HEK293 (cell line): ENCODE data around the gene LRRC26.
A peak's percentile ranks its signal among the peaks of the same experiment; 100 is the strongest.

ENCODE experiments used
- ATF2 ChIP-seq: fragments of 450-650 bp; formaldehyde crosslinking; IDR thresholded peaks from 2 replicates; pipeline ENCODE4 v1.5.1; 2016; ENCODE audit warnings: missing biosample characterization, missing genetic modification characterization, low read depth
- GLI2 ChIP-seq: fragments of 450-650 bp; formaldehyde crosslinking; IDR thresholded peaks from 2 replicates; pipeline ENCODE4; 2017; ENCODE audit warnings: missing biosample characterization, missing genetic modification characterization, low read depth, borderline replicate concordance
- GLI4 ChIP-seq: fragments of 450-650 bp; formaldehyde crosslinking; IDR thresholded peaks from 2 replicates; pipeline ENCODE4 v1.5.1; 2016; ENCODE audit warnings: missing biosample characterization, missing genetic modification characterization
- KLF1 ChIP-seq: fragments of 450-650 bp; formaldehyde crosslinking; IDR thresholded peaks from 2 replicates; pipeline ENCODE4 v1.5.1; 2016; ENCODE audit warnings: missing biosample characterization, missing genetic modification characterization
- KLF17 ChIP-seq: fragments of 450-650 bp; formaldehyde crosslinking; IDR thresholded peaks from 2 replicates; pipeline ENCODE4 v1.5.1; 2016; ENCODE audit warnings: missing biosample characterization, missing genetic modification characterization
- MYNN ChIP-seq: fragments of 450-650 bp; formaldehyde crosslinking; IDR thresholded peaks from 2 replicates; pipeline ENCODE4 v1.5.1; 2016; ENCODE audit warnings: missing biosample characterization, missing genetic modification characterization, borderline replicate concordance
- MZF1 ChIP-seq: fragments of 450-650 bp; formaldehyde crosslinking; IDR thresholded peaks from 2 replicates; pipeline ENCODE4 v1.5.1; 2017; ENCODE audit warnings: missing biosample characterization, missing genetic modification characterization, borderline replicate concordance
- OSR2 ChIP-seq: fragments of 450-650 bp; formaldehyde crosslinking; IDR thresholded peaks from 2 replicates; pipeline ENCODE4 v1.5.1; 2016; ENCODE audit warnings: missing biosample characterization, missing genetic modification characterization
- PBX3 ChIP-seq: sonication (generic); formaldehyde crosslinking; IDR thresholded peaks from 2 replicates; pipeline ENCODE4 v1.8.1; 2022; ENCODE audit warnings: mild to moderate bottlenecking, moderate library complexity, missing genetic modification reagents
- PRDM1 ChIP-seq: fragments of 450-650 bp; formaldehyde crosslinking; IDR thresholded peaks from 2 replicates; pipeline ENCODE4; 2016; ENCODE audit warnings: missing biosample characterization, missing genetic modification characterization
- SETDB1 ChIP-seq: IDR thresholded peaks from one replicate; pipeline ENCODE4 v1.6.1; 2017; ENCODE audit warnings: mild to moderate bottlenecking, low read length, moderate library complexity, mixed read lengths; ENCODE audit not compliant: insufficient read length
- SP3 ChIP-seq: fragments of 450-650 bp; formaldehyde crosslinking; IDR thresholded peaks from 2 replicates; pipeline ENCODE4 v1.5.1; 2016; ENCODE audit warnings: missing biosample characterization, missing genetic modification characterization
- TSHZ1 ChIP-seq: fragments of 450-650 bp; formaldehyde crosslinking; IDR thresholded peaks from 2 replicates; pipeline ENCODE4 v1.5.1; 2016; ENCODE audit warnings: missing biosample characterization, missing genetic modification characterization, borderline replicate concordance
- YY1 ChIP-seq: fragments of 450-650 bp; formaldehyde crosslinking; IDR thresholded peaks from 2 replicates; pipeline ENCODE4 v1.5.1; 2018; ENCODE audit warnings: missing biosample characterization, missing genetic modification characterization
- ZBTB48 ChIP-seq: fragments of 450-650 bp; formaldehyde crosslinking; IDR thresholded peaks from 2 replicates; pipeline ENCODE4 v1.5.1; 2016; ENCODE audit warnings: missing biosample characterization, missing genetic modification characterization
- ZNF140 ChIP-seq: fragments of 450-650 bp; formaldehyde crosslinking; IDR thresholded peaks from 2 replicates; pipeline ENCODE4 v1.5.1; 2016; ENCODE audit warnings: missing biosample characterization, missing genetic modification characterization
- ZNF16 ChIP-seq: fragments of 450-650 bp; formaldehyde crosslinking; IDR thresholded peaks from 2 replicates; pipeline ENCODE4 v1.5.1; 2016; ENCODE audit warnings: low read depth, missing biosample characterization, missing genetic modification characterization
- ZNF169 ChIP-seq: fragments of 450-650 bp; formaldehyde crosslinking; IDR thresholded peaks from 2 replicates; pipeline ENCODE4 v1.5.1; 2016; ENCODE audit warnings: missing biosample characterization, missing genetic modification characterization
- ZNF174 ChIP-seq: fragments of 450-650 bp; formaldehyde crosslinking; IDR thresholded peaks from 2 replicates; pipeline ENCODE4 v1.5.0; 2017; ENCODE audit warnings: missing biosample characterization, mild to moderate bottlenecking, missing genetic modification characterization
- ZNF184 ChIP-seq: fragments of 450-650 bp; IDR thresholded peaks from 2 replicates; pipeline ENCODE4 v1.5.1; 2018; ENCODE audit warnings: missing biosample characterization, mild to moderate bottlenecking, missing genetic modification characterization
- ZNF202 ChIP-seq: fragments of 450-650 bp; formaldehyde crosslinking; IDR thresholded peaks from 2 replicates; pipeline ENCODE4 v1.5.1; 2016; ENCODE audit warnings: missing biosample characterization, missing genetic modification characterization, borderline replicate concordance
- ZNF280C ChIP-seq: fragments of 450-650 bp; formaldehyde crosslinking; IDR thresholded peaks from 2 replicates; pipeline ENCODE4 v1.5.1; 2016; ENCODE audit warnings: missing biosample characterization, missing genetic modification characterization
- ZNF366 ChIP-seq: fragments of 450-650 bp; formaldehyde crosslinking; conservative IDR thresholded peaks from 2 replicates; pipeline ENCODE4 v1.5.1; 2016; ENCODE audit warnings: missing biosample characterization, missing genetic modification characterization
- ZNF398 ChIP-seq: fragments of 450-650 bp; formaldehyde crosslinking; IDR thresholded peaks from 2 replicates; pipeline ENCODE4 v1.5.1; 2017; ENCODE audit warnings: missing biosample characterization, missing genetic modification characterization
- ZNF670 ChIP-seq: fragments of 450-650 bp; formaldehyde crosslinking; IDR thresholded peaks from 2 replicates; pipeline ENCODE4 v1.5.1; 2016; ENCODE audit warnings: missing biosample characterization, missing genetic modification characterization, low read depth
- ZNF747 ChIP-seq: fragments of 450-650 bp; formaldehyde crosslinking; IDR thresholded peaks from 2 replicates; pipeline ENCODE4 v1.5.1; 2016; ENCODE audit warnings: missing biosample characterization, missing genetic modification characterization
- ZNF76 ChIP-seq: fragments of 450-650 bp; formaldehyde crosslinking; IDR thresholded peaks from 2 replicates; pipeline ENCODE4; 2016; ENCODE audit warnings: low read depth, missing biosample characterization, missing genetic modification characterization, borderline replicate concordance
- ZNF837 ChIP-seq: fragments of 450-650 bp; formaldehyde crosslinking; IDR thresholded peaks from 2 replicates; pipeline ENCODE4 v1.5.1; 2016; ENCODE audit warnings: missing biosample characterization, missing genetic modification characterization
- ZNF843 ChIP-seq: fragments of 450-650 bp; formaldehyde crosslinking; IDR thresholded peaks from 2 replicates; pipeline ENCODE4 v1.5.1; 2016; ENCODE audit warnings: missing biosample characterization, missing genetic modification characterization

The LRRC26 gene

GRCh38 chr9:137129456-137130175, 40.2 kb downstream of the LRRC26 start (continued):
- TF ChIP-seq KLF1: peak; percentile 95
- TF ChIP-seq ZNF140: no peak
- peak; percentile 45 for TF ChIP-seq SP3 (tag by site-specific recombination)
- TF ChIP-seq ZNF670 (tag by site-specific recombination): no peak
- TF ChIP-seq ZNF843 (tag by site-specific recombination): 0 out of 2 replicates have a peak, but pooled peaks have one; percentile 27
- peak; percentile 81; the same call in 1 of the 2 replicates for TF ChIP-seq PBX3 (CRISPR knock-in tag)
- TF ChIP-seq YY1: peak; percentile 75
- no peak for TF ChIP-seq OSR2 (tag by site-specific recombination)
- TF ChIP-seq KLF17 (tag by site-specific recombination): no peak
- TF ChIP-seq ZNF16 (tag by site-specific recombination): no peak
- TF ChIP-seq ZNF76 (tag by site-specific recombination): no peak; the same call in 1 of the 2 replicates
- no peak; the same call in 1 of the 2 replicates for TF ChIP-seq GLI2
- no peak for TF ChIP-seq ZNF202 (tag by site-specific recombination)
- TF ChIP-seq GLI4: no peak
- TF ChIP-seq SETDB1: no peak
- no peak for TF ChIP-seq ZNF184 (tag by site-specific recombination)
- TF ChIP-seq ZNF398 (tag by site-specific recombination): no peak
- no peak for TF ChIP-seq ATF2 (tag by site-specific recombination)
- TF ChIP-seq MYNN (tag by site-specific recombination): no peak
- TF ChIP-seq ZBTB48 (tag by site-specific recombination): no peak
- no peak for TF ChIP-seq ZNF747 (tag by site-specific recombination)
- TF ChIP-seq TSHZ1: no peak
- no peak for TF ChIP-seq ZNF366 (tag by site-specific recombination)
- no peak for TF ChIP-seq ZNF280C (tag by site-specific recombination)
- no peak for TF ChIP-seq ZNF169
- TF ChIP-seq ZNF837 (tag by site-specific recombination): no peak
- TF ChIP-seq ZNF174: no peak
- no peak for TF ChIP-seq PRDM1 (tag by site-specific recombination)
- TF ChIP-seq MZF1 (tag by site-specific recombination): no peak
